Measurements from ENCODE around the gene GHDC.
"Not testable (repeated sequence)": the region's sequence is repeated elsewhere in the genome, so short reads cannot be mapped to it uniquely, and the experiment has no call there.

GHDC gene

DNA sequence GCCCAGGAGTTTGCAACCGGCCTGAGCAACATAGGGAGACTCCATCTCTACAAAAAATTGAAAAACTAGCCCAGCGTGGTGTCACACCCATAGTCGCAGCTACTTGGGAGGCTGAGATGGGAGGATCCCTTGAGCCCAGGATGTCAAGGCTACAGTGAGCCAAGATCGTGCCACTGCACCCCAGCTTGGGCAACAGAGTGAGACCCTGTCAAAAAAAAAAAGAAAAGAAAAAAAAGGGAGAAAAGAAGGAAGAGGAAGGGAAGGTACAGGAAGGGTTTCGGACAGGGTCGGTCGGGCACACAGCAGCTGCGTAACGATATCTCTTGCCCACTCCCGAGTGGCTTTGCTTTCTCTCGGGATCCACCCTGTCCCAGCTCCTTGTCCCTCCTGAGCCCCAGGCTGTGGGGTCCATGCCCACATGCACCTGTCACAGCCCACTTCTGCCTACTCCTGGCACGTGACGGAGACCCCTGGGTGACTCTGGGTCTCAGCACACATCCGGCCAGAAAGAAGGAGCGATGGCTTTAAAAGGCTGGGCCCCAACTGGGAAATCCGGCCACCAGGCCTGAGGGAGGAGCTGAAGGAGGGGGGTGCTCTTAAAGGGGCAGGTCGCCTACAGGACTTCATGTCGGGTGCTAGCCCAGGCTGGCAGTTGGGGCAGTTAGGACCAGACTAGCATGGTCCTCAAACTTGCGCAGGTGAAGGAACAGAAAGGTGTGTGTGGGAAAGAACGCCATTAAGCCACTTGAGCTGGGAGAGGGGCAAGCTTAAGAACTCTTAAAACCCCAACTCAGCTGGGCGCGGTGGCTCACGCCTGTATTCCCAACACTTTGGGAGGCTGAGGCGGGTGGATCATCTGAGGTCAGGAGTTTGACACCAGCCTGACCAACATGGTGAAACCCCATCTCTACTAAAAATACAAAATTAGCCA, at the start of gene GHDC:
Gene GHDC (minus strand): TSS at position 526 of the 931 bp plus-strand sequence. CDS start 913 bp downstream, outside the sequence.
- Histone ChIP-seq H3K9ac (ENCODE audit: low read length) (no peak within 1 kb of the TSS), H3K9me3 (ENCODE audit: control insufficient read depth, low read depth, low read length) (no peaks in the 10 kb centered on the region), H3K36me3 (ENCODE audit: control insufficient read depth, low read depth, low read length) (no peaks in the 10 kb centered on the region), H3K4me3 (ENCODE audit: low read length) (peak within 1 kb of the TSS; percentile 48), H3K27me3 (ENCODE audit: control insufficient read depth, insufficient read depth, low read length) (no peaks in the 10 kb centered on the region), H3K4me1 (ENCODE audit: control insufficient read depth, low read depth, low read length) (peaks cover 5% of the 10 kb centered on the region), H3K27ac (ENCODE audit: low read length) (no peak within 1 kb of the TSS)

DNA sequence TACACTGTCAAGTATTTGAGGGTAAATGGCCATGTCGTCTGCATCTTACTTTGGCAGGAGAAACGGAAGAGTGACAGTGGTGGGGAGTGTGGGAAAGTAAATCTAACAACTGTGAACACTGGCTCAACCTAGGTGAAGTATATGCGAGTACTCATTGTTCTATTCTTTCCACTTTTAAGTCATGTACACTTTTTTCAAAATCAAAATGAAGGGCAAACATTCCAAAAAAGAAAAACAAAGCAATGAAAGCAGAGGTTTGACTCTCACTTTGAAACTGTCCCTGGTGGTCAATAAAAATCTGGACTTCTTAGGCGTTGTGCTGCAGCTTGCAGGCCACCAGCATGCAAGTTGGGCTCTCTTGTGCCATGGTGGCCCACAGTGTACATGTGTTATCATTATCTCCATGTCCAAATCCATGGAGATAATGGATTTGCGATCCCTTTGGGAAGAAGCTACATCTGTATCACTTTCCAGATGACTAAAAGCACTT, 49.2 kb upstream of the GHDC start:
- no peaks in the 10 kb centered on the region for H3K9me3 ChIP-seq (ENCODE audit: control insufficient read depth, low read depth, low read length)
- no peaks in the 10 kb centered on the region for H3K36me3 ChIP-seq (ENCODE audit: control insufficient read depth, low read depth, low read length)
- H3K27me3 ChIP-seq (ENCODE audit: control insufficient read depth, insufficient read depth, low read length): no peaks in the 10 kb centered on the region
- no peak overlapping the region for H3K9ac ChIP-seq (ENCODE audit: low read length)
- H3K4me1 ChIP-seq (ENCODE audit: control insufficient read depth, low read depth, low read length): no peaks in the 10 kb centered on the region
- no peak overlapping the region for H3K27ac ChIP-seq (ENCODE audit: low read length)
- no peak overlapping the region for H3K4me3 ChIP-seq (ENCODE audit: low read length)

GRCh38 chr17:42241871-42242270, 47.6 kb upstream of the GHDC start:
- Histone ChIP-seq H3K4me3 (ENCODE audit: low read length) (no peak overlapping the region), H3K36me3 (ENCODE audit: control insufficient read depth, low read depth, low read length) (no peaks in the 10 kb centered on the region), H3K27me3 (ENCODE audit: control insufficient read depth, insufficient read depth, low read length) (no peaks in the 10 kb centered on the region), H3K27ac (ENCODE audit: low read length) (no peak overlapping the region), H3K9me3 (ENCODE audit: control insufficient read depth, low read depth, low read length) (no peaks in the 10 kb centered on the region), H3K4me1 (ENCODE audit: control insufficient read depth, low read depth, low read length) (no peaks in the 10 kb centered on the region), H3K9ac (ENCODE audit: low read length) (no peak overlapping the region)

- not testable (repeated sequence) for H3K4me3 ChIP-seq (ENCODE audit: low read length); H3K4me1 ChIP-seq (ENCODE audit: control insufficient read depth, low read depth, low read length); H3K27ac ChIP-seq (ENCODE audit: low read length); H3K27me3 ChIP-seq (ENCODE audit: control insufficient read depth, insufficient read depth, low read length); H3K9ac ChIP-seq (ENCODE audit: low read length); H3K9me3 ChIP-seq (ENCODE audit: control insufficient read depth, low read depth, low read length); H3K36me3 ChIP-seq (ENCODE audit: control insufficient read depth, low read depth, low read length)
These were observed 46.6 kb upstream of the GHDC start for GRCh38 chr17:42240863-42241262.

- H3K27ac ChIP-seq (ENCODE audit: low read length): no peak overlapping the region
- no peak overlapping the region for H3K9ac ChIP-seq (ENCODE audit: low read length)
- no peaks in the 10 kb centered on the region for H3K27me3 ChIP-seq (ENCODE audit: control insufficient read depth, insufficient read depth, low read length)
These were observed 45.9 kb upstream of the GHDC start for GRCh38 chr17:42240201-42240600.

DNA sequence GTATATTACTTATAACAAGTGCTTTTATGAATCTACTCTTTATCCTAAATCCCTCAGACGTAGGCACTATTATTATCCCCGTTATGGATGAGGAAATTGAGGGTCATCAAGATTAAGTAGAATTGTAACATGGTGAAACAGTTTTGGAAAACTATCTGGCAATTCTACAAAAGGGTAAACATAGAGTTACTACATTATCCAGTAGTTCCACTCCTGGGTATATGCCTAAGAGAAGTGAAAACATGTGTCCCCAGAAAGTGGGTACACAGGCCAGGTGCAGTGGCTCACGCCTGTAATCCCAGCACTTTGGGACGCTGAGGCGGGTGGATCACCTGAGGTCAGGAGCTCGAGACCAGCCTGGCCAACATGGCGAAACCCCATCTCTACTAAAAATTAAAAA, 45.3 kb upstream of the GHDC start:
- not testable (repeated sequence) for H3K9me3 ChIP-seq (ENCODE audit: control insufficient read depth, low read depth, low read length); H3K36me3 ChIP-seq (ENCODE audit: control insufficient read depth, low read depth, low read length); H3K27ac ChIP-seq (ENCODE audit: low read length); H3K27me3 ChIP-seq (ENCODE audit: control insufficient read depth, insufficient read depth, low read length); H3K9ac ChIP-seq (ENCODE audit: low read length); H3K4me1 ChIP-seq (ENCODE audit: control insufficient read depth, low read depth, low read length); H3K4me3 ChIP-seq (ENCODE audit: low read length)

More at GRCh38 chr17:42240201-42240600, 45.9 kb upstream of the GHDC start:
- Histone ChIP-seq H3K4me3 (ENCODE audit: low read length) (no peak overlapping the region), H3K4me1 (ENCODE audit: control insufficient read depth, low read depth, low read length) (no peaks in the 10 kb centered on the region), H3K36me3 (ENCODE audit: control insufficient read depth, low read depth, low read length) (no peaks in the 10 kb centered on the region), H3K9me3 (ENCODE audit: control insufficient read depth, low read depth, low read length) (no peaks in the 10 kb centered on the region)

DNA sequence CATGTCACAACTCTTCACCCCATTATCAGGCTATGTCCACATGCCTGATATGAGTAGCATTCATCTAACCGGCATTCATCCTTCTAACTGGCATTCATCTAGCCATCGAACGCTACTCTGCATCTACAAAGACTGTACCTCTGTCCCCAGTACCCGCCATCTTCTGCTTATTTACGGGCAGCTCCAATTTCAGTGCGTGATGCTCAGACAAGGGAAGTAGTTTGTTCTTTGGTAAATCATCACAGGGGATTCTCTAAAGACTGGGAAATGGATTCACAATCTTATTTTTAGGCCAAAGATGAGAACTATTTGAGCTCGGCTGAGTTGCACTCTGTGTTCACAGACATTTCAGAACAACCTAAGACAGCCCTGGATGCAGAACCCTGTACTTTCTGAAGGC, 42.5 kb upstream of the GHDC start:
- H3K27me3 ChIP-seq (ENCODE audit: control insufficient read depth, insufficient read depth, low read length): no peaks in the 10 kb centered on the region
- H3K4me1 ChIP-seq (ENCODE audit: control insufficient read depth, low read depth, low read length): no peaks in the 10 kb centered on the region
- no peaks in the 10 kb centered on the region for H3K36me3 ChIP-seq (ENCODE audit: control insufficient read depth, low read depth, low read length)
- no peaks in the 10 kb centered on the region for H3K9me3 ChIP-seq (ENCODE audit: control insufficient read depth, low read depth, low read length)
- no peak overlapping the region for H3K27ac ChIP-seq (ENCODE audit: low read length)
- no peak overlapping the region for H3K4me3 ChIP-seq (ENCODE audit: low read length)
- no peak overlapping the region for H3K9ac ChIP-seq (ENCODE audit: low read length)

DNA sequence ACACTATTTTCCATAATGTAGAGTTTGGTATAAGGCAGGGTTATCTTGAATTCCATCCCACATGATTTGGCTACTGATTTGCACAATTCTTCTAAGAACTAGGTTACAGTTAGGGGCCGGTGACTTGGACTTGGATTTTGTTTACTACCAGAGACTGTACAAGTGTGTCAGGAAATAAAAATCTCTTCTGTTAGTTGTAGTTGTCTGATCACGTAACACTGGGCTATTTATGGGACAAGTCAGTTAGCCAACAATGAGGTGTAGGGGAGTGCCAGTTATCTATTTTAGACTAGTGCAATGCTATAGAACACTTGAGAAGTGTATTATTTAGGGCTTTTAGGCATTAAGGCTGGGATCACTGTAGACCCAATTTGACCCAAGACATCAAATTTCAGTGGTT, 39.7 kb upstream of the GHDC start:
- H3K9me3 ChIP-seq (ENCODE audit: control insufficient read depth, low read depth, low read length): no peaks in the 10 kb centered on the region
- H3K27ac ChIP-seq (ENCODE audit: low read length): no peak overlapping the region
- no peak overlapping the region for H3K4me3 ChIP-seq (ENCODE audit: low read length)
- H3K9ac ChIP-seq (ENCODE audit: low read length): no peak overlapping the region
- no peaks in the 10 kb centered on the region for H3K27me3 ChIP-seq (ENCODE audit: control insufficient read depth, insufficient read depth, low read length)
- H3K4me1 ChIP-seq (ENCODE audit: control insufficient read depth, low read depth, low read length): no peaks in the 10 kb centered on the region
- no peaks in the 10 kb centered on the region for H3K36me3 ChIP-seq (ENCODE audit: control insufficient read depth, low read depth, low read length)

DNA sequence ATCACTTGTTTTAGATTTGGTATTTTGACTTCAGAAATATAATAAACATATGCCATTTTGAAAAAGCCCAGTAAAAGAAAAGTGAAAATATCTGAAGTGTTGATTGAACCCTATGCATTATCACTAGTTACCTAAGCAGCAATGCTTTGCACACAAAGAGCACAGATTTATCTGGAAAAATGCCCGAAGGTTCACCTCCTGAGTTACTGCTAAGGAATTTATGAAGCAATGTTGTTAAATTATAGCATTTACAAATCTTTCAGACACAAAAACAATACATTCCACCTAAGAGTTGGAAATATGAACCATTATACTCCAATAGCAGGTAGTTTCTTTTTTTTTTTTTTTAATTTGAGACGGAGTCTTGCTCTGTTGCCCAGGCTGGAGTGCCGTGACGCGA, 38.9 kb upstream of the GHDC start:
- no peak overlapping the region for H3K4me3 ChIP-seq (ENCODE audit: low read length)
- H3K9ac ChIP-seq (ENCODE audit: low read length): no peak overlapping the region
- no peaks in the 10 kb centered on the region for H3K9me3 ChIP-seq (ENCODE audit: control insufficient read depth, low read depth, low read length)
- no peaks in the 10 kb centered on the region for H3K36me3 ChIP-seq (ENCODE audit: control insufficient read depth, low read depth, low read length)
- no peaks in the 10 kb centered on the region for H3K4me1 ChIP-seq (ENCODE audit: control insufficient read depth, low read depth, low read length)
- H3K27ac ChIP-seq (ENCODE audit: low read length): no peak overlapping the region
- no peaks in the 10 kb centered on the region for H3K27me3 ChIP-seq (ENCODE audit: control insufficient read depth, insufficient read depth, low read length)

- Histone ChIP-seq H3K9me3 (ENCODE audit: control insufficient read depth, low read depth, low read length) (no peaks in the 10 kb centered on the region), H3K36me3 (ENCODE audit: control insufficient read depth, low read depth, low read length) (no peaks in the 10 kb centered on the region), H3K4me1 (ENCODE audit: control insufficient read depth, low read depth, low read length) (no peaks in the 10 kb centered on the region), H3K27ac (ENCODE audit: low read length) (no peak overlapping the region), H3K27me3 (ENCODE audit: control insufficient read depth, insufficient read depth, low read length) (no peaks in the 10 kb centered on the region), H3K4me3 (ENCODE audit: low read length) (no peak overlapping the region), H3K9ac (ENCODE audit: low read length) (no peak overlapping the region)
These were observed 35.9 kb upstream of the GHDC start for GRCh38 chr17:42230225-42230624.

GRCh38 chr17:42227849-42228700, 33.8 kb upstream of the GHDC start:
- Histone ChIP-seq H3K9me3 (ENCODE audit: control insufficient read depth, low read depth, low read length) (no peaks in the 10 kb centered on the region), H3K36me3 (ENCODE audit: control insufficient read depth, low read depth, low read length) (peaks cover 10% of the 10 kb centered on the region), H3K27ac (ENCODE audit: low read length) (no peak overlapping the region), H3K27me3 (ENCODE audit: control insufficient read depth, insufficient read depth, low read length) (no peaks in the 10 kb centered on the region), H3K4me3 (ENCODE audit: low read length) (no peak overlapping the region), H3K9ac (ENCODE audit: low read length) (no peak overlapping the region), H3K4me1 (ENCODE audit: control insufficient read depth, low read depth, low read length) (no peaks in the 10 kb centered on the region)
